Activated CD8-positive, alpha-beta memory T cell treated with anti-CD3 and anti-CD28 coated beads for 1 hour (primary cell): ENCODE data around the gene MAP4K4.
"Not testable (repeated sequence)": the region's sequence is repeated elsewhere in the genome, so short reads cannot be mapped to it uniquely, and the experiment has no call there.

Experiments
- DNase-seq, 2 donors: peaks; one replicate each; pipeline ENCODE4 v3.0.0-alpha.2; 2020; ENCODE audit warnings: low read depth in 1 of 2; ENCODE audit errors: extremely low read depth in 1 of 2

MAP4K4 gene

GRCh38 chr2:101897301-101897700 lies 199.8 kb downstream of the MAP4K4 start:
- no peak for DNase-seq

- no peak for DNase-seq
Observed at GRCh38 chr2:101899265-101899664, 201.8 kb downstream of the MAP4K4 start.

- DNase-seq, result no peak
Observed at GRCh38 chr2:101899871-101900270, 202.4 kb downstream of the MAP4K4 start.

GRCh38 chr2:101900375-101900774 lies 202.9 kb downstream of the MAP4K4 start:
- no peak for DNase-seq

GRCh38 chr2:101901241-101901640 lies 203.7 kb downstream of the MAP4K4 start:
- no peak for DNase-seq

- no peak for DNase-seq
Observed at GRCh38 chr2:101902169-101902568, 204.7 kb downstream of the MAP4K4 start.

- DNase-seq, result no peak
Observed at GRCh38 chr2:101904916-101905315, 207.4 kb downstream of the MAP4K4 start.

GRCh38 chr2:101905746-101906336 lies 208.3 kb downstream of the MAP4K4 start:
- no peak for DNase-seq

GRCh38 chr2:101909760-101910159 lies 212.3 kb downstream of the MAP4K4 start:
- DNase-seq, result no peak

GRCh38 chr2:101912545-101912944 lies 215.0 kb downstream of the MAP4K4 start:
- no peak for DNase-seq

- no peak for DNase-seq
Observed at GRCh38 chr2:101921319-101921952, 223.9 kb downstream of the MAP4K4 start.

GRCh38 chr2:101921953-101922325 lies 224.4 kb downstream of the MAP4K4 start:
- DNase-seq, result no peak

GRCh38 chr2:101924311-101924710 lies 226.8 kb downstream of the MAP4K4 start:
- DNase-seq, result not testable (repeated sequence)

- DNase-seq, result no peak
Observed at GRCh38 chr2:101930019-101930418, 232.5 kb downstream of the MAP4K4 start.

- no peak for DNase-seq
Observed at GRCh38 chr2:101930847-101931246, 233.3 kb downstream of the MAP4K4 start.

- no peak for DNase-seq
Observed at GRCh38 chr2:101931402-101931801, 233.9 kb downstream of the MAP4K4 start.

GRCh38 chr2:101935764-101936163 lies 238.3 kb downstream of the MAP4K4 start:
- not testable (repeated sequence) for DNase-seq

- DNase-seq, result no peak
Observed at GRCh38 chr2:101942851-101943250, 245.3 kb downstream of the MAP4K4 start.
